GM18511 (cell line): ENCODE measurements around the gene MGRN1.

Experiments used
- ATAC-seq: cut with Tn5 transposase; IDR thresholded peaks from one replicate; pipeline ENCODE4 v1.9.1; 2021; ENCODE audit warnings: mild to moderate bottlenecking, moderate library complexity; ENCODE audit not compliant: unreplicated experiment

Gene MGRN1

DNA sequence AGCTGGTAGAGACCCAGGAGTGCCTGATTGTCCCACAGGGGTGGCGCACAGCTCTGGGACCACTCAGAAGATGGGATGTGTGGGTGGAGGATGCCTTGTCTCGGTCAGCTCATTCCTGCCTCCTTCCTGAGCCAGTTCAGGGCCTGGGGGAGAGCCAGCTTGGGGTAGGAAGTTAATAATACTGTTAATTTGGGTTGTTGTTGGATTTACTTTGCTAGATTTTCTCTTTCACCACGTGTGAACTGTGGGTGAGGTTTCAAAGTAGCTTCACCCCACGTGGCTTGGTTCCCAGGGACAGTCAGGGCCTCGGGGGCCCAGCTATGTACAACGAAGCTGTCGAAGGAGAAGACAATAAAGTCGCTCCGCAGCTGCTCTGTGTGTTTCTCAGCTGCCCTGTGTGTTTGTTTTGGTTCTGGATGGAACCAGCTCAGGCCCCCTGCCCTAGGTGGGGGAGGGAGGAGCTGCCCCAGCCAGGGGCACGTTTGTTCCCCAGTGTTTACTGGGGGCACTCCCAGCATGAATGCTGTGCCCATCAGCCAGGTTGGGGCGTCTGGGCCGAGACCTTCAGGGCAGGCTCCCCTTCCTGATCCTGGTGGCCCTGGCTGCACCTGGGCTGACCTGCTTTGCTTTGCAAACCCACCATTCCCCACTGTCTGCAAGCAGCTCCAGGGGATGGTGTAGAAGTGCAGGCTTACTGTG lies 71.0 kb downstream of the MGRN1 start:
- ATAC-seq = no peak

- ATAC-seq = no peak
Measured at GRCh38 chr16:4696172-4696904, 71.7 kb downstream of the MGRN1 start.

DNA sequence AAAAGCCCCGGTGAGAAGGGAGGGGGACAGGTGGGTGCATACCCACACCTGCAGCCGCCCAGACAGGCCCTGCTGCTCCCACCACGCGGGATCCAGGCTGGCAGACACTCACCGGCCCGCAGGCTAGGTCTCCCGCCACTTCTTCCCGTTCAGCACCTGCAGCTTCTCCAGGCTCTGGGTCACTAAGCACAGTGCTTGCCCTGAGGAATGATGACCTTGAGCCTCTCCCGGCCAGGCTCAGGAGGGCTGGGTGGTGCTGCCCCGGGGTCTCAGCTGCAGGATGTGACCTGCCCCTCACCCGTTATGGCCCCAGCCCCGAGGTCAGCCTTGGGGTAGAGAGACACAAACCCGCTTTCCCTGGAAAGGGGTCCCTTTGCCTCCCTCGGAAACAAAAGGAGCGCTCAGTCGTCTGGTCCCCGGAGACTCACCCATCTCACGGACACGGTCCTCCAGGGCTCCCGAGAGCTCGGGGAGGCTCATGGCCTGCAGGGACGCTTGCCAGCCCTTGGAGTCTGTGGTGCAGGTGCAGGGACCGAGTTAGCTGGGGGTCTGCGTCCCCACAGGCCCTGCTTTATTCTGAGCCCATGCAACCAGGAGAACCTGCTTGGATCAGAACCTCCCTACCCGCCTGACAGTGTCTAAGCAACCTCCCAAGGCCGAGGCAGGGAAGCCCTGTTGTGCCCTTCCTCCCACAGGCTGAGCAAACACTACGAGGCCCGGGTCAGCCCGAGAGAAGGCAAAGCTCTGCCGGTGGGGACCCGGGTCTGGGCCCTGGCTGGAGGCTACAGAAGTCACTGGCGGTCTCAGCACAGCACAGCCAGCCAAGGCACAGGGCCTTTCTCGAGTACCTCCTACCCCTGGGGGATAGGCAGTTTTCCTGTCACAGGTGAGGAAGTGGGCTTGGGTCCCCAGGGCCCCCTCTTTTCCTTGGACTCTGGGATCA lies 72.5 kb downstream of the MGRN1 start:
- no peak for ATAC-seq

DNA sequence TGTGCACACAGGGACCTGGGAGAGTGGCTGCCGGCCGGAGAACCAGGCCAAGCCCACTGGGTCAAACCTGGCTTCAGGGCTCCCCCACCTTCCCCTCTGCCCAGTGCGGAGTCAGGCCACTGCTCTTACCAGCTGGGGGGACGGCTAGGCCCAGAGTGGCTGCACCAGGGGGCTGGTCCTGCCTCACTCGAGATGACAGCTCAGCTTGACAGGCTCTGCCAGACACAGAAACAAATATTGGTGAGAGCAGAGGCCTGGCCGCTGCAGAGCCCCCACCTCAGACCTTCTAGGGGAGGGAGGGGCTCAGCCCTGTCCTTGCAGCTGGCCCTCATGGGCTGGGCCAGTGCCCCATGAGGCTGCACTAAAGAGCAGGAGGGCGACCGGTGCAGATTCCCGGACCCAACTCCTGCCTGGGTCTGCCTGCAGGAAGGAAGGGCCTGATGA lies 73.2 kb downstream of the MGRN1 start:
- no peak for ATAC-seq

GRCh38 chr16:4698321-4699045 lies 73.9 kb downstream of the MGRN1 start:
- ATAC-seq = no peak

GRCh38 chr16:4699046-4699556 lies 74.5 kb downstream of the MGRN1 start:
- no peak for ATAC-seq

GRCh38 chr16:4700380-4700996 lies 75.9 kb downstream of the MGRN1 start:
- no peak for ATAC-seq

- ATAC-seq = no peak
Measured at GRCh38 chr16:4700997-4701743, 76.5 kb downstream of the MGRN1 start.

- ATAC-seq = no peak
Measured at GRCh38 chr16:4701791-4702465, 77.3 kb downstream of the MGRN1 start.

GRCh38 chr16:4702466-4702808 lies 77.8 kb downstream of the MGRN1 start:
- no peak for ATAC-seq

- ATAC-seq = no peak
Measured at GRCh38 chr16:4703906-4704305, 79.3 kb downstream of the MGRN1 start.

- ATAC-seq = no peak
Measured at GRCh38 chr16:4704491-4704890, 79.9 kb downstream of the MGRN1 start.

- ATAC-seq = no peak
Measured at GRCh38 chr16:4704913-4705312, 80.3 kb downstream of the MGRN1 start.

DNA sequence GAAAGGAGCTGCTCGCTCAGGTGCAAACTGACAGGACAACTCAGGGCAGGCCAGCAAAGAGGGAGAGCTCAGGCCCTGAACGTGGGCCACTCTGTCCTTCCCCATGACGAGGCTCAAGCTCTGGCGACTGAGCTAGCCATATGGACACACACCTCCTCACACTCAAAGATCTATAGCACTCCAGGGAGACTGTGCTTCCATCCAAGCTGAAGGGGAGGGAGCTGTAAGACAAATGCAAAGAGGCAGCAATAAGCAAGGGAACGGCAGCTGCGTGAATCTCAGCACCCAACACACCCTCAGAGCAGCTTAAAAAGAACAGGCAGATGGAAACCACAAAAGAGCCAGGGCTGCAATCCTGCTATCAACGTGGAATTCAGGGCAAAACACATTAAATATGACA lies 82.2 kb downstream of the MGRN1 start:
- ATAC-seq = no peak

- no peak for ATAC-seq
Measured at GRCh38 chr16:4709481-4709880, 84.9 kb downstream of the MGRN1 start.

GRCh38 chr16:4713663-4714501 lies 89.3 kb downstream of the MGRN1 start:
- ATAC-seq = no peak

GRCh38 chr16:4714996-4715395 lies 90.4 kb downstream of the MGRN1 start:
- no peak for ATAC-seq

DNA sequence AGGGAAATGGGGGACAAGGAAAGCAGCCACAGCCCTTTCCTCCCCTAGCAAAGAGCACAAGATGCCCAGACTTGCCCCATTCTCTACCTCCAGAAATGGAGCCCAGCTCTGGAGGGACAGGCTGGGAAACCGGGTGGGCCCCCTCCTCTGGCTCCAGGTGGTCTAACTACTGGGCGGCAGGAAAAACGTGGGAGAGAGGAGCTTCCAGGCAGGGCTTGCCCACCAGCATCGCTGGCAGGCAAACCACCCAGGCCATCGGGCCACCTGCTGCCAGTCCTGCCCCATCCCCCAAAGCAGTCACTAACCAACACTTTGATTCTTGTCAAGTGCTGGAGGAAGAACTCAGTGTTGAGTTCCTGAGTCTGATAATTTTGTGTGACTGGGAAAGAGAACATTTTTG lies 93.8 kb downstream of the MGRN1 start:
- no peak for ATAC-seq
